Activated CD4-positive, alpha-beta T cell treated with anti-CD3 and anti-CD28 coated beads, Interleukin-2, Interleukin-6, amounts not matched to agents 100 ng/mL and 50 ng/mL, durations not matched to agents 16 hours and 8 hours (primary cell): ENCODE data around the gene POLG.

ENCODE experiments used
- DNase-seq: peaks from one replicate; pipeline ENCODE4 v3.0.0-alpha.2; 2020

The POLG gene

DNA sequence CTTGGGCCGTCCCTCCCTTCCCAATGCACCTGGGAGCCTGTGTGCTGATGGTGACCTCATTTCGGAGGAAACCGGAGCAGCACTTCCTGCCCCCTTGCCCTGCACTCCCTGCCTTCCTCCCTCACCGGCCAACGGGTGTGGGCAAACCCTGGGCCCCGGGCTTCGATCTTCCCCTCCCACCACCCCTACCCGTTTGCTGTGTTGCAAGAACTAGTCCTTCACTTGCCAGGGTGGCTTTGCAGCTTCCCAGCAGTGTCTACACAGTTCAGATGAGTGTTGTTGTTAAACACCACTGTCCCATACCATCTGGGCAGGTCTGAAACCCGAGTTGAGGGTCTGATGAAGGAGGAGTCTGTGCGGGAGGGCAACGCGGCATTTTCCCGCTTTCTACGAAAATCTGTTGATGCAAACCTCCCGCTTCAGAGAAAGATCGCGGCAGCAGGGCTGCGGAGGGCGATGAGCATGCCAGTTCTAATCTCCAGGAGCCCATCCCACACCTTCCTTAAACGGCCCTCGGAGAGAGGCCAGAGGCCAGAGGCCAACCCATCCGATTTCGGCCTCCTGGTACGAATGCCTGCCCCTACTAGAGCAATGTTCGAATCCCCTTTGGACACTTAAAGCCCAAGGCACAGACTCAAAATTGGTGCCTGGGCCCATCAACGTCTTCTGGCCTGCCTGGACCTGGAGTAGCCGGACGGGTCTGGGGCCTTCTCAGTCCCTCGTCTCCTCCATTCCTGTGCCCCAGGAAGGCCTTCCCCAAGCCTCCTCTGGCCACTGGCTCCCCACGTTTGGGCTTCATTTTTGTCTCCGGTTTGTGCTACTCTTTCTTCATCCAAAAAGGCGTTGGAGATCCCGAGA lies 35.7 kb upstream of the POLG start:
- no peak for DNase-seq

DNA sequence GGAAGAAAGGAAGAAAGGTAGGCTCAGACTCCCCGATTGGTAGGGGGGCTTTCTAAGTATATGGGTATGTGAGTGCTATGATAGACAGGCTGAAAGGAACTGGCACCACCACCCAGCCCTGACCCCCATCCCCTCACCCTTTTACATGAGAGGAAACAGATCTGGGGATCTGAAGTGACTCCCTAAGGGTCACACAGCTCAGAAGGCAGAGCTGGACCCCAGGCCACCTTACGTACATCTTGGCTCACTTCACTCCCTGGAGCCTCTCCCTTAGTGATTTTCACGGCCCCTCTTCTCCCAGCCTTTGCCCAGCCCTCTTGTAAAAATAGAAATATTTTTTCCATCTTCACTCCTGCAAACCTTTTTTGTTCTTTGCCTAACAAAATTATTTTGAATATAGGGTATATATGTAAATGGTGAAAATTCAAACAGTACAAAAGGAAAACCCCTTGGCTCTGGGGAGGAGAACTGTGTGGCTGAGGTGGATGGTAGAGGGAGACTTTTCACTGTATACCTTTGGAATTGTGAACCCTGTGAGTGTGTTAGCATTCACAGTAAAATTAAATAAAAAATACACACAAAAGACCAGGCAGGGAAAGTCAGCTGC lies 34.8 kb upstream of the POLG start:
- no peak for DNase-seq

DNA sequence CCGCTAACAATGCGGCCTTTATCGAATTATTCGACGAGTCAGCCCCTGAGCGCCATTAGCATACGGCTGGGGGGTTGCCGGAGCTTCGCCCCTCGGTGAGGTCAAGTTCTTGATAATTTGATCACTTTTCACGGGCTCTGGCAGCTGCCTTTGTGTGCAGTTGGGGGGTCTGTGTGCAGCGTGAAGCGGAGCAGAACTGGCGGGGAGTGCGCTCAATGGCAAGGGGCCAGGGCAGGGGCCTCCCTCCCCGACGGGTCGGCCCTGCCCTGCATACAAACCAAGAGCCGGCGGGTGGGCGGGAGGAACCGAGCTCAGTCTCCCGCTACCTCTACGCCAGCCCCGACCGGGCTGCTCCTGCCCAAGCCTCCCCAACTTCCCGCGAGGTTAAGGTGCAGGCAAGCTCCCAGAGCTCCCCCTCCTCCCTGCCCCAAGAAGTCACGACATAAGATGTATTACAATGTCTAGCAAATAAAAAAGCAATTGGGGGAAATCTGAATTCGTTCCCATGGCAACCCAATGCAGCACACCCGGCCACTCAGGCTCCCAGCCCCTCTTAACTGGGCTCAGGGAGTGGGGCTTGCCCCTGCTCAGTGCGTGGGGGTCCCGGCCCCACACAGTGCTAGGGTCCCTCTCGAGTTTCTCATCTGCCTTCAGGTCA lies 34.1 kb upstream of the POLG start:
- no peak for DNase-seq

DNA sequence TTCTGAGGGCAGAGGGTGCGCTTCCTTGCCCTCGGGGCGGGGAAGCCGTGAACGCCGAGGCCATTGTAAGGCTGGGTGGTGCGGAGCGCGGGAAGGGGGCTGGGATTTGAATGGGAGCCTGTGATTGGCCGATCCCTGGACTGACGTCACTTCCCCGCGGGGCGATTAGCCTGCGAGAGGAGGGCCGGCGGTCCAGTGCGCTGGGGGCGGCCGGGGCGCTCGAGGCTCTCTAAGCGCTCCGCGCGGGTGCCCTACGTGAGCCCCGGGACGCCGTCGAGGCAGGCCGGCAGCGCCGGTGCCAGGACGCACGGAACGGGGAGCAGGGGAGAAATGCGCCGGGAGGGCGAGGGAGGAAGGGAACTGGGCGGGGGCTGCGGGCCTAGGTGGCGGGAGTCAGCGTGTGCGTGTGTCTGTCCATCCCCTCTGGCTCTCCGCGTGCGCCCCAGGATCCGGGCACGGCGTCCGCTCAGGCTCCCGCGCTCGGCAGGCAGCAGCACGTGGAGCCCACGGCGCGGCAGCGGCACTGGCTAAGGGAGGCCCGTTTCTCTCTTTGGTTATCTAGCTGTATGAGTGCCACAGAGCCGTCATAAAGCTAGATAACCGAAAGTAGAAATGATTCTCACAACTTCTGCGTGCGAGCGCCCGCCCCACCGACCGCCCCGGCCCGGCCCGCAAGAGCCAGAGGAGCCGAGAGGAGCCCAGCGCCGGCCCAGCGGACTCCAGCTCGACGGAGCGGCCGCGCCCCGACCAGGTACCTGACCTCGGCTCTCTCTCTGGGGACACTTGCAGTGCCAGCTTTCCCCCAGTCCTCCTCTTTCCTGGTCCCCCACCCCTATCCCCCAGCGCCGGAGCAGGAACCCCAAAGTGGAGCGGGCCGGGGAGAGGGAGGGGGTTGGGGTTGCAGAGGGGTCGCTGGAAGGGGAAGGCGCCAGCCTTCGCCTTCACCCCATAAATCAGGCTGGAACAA lies 33.1 kb upstream of the POLG start:
- peak; percentile 28 for DNase-seq

DNA sequence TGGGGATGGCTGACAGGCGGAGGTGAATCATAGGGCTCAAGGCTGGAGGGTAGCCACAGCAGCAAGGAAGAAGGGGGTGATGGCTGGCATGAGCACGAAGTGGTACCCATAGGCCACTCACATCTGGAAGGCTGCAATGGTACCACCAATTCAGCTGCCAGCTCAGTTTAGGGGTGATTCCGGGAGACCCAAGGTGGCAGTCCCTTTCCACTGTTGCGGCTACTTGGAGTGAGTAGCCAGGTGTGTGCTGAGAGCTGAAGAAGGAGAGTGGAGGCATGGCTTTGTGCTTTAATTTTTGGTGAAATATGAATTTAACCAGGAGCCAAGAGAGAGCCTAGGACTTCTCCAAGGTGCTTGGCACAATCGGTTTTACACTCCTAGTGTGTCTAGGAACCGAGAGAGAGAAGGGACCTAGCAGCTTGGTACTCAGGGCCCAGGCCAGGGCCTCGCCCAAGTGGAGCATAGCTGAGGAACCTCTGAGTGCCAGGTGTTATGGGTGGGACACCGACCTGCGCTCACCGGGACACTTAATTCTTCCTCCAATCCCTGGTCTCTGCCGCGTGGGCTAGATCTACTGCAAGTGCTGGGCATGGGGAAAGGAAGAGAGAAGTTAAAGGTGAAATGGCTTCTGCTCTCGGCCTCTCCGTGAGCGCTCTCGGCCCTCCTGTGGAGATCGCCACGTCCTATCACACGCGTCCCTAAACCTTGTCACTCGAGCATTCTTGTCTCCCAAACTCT lies 32.2 kb upstream of the POLG start:
- DNase-seq: no peak

DNA sequence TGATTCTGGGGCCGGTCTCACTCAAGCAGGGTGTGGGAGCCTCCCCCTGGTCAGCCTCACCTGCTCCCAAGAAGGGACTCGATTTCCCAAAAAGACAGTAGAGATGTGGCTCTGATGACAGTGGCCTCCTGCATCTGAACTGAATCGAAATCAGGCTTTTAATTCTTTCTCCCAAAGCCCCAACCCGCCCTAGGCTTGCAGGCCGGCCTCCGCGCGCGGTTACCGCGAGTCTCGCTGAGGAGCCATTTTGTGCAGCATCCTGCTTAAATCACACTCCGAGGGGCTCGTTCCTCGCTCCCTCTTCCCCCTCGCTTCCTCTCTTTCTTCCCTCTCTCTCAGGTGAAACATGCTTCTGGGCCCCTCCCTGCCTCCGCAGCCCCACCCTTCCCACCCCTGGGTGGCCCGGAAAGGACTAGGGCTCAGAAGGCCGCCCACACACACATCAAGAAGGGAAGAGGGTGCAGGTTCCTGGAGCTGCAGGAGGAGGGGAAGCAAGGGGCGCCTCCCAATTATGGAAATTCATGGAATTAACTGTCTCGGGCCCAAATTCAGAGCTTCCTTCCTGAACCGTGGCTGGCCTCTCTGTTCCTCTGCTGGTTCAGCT lies 30.9 kb upstream of the POLG start:
- DNase-seq: no peak

DNA sequence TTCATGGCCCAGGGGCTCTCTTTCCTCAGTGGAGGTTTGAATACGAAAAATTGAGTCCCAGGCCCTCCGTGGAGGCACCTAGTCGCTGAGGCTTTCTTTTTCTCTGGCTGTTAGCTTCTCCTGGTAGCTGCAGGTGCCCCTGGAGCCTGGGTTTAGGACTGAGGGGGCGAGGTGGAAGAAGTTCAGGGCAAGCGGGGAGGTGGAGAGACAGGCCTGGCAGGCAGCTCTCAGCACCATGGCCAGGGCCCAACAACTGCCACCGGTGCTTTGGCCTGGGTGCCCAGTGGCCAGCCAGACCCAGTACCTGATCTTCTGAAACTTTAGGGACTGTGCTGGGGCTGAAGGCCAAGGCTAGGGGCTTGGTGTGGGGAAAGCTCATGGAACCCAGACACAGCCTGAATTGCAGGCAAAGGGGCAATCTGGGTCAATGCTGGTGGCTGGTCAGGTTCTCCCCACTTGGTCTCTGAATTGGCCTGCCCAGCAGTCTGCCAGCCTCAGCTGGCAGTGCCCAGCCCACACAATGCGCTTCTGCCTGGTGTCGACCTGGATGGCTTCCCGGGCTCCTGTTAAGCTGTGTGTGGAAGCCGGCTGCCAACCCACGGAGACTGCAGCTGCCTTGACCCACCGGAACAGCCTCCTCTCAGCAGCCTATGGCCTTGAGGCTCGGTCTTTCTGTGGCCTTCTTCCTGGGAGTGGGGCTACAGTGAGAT lies 30.3 kb upstream of the POLG start:
- no peak for DNase-seq

DNA sequence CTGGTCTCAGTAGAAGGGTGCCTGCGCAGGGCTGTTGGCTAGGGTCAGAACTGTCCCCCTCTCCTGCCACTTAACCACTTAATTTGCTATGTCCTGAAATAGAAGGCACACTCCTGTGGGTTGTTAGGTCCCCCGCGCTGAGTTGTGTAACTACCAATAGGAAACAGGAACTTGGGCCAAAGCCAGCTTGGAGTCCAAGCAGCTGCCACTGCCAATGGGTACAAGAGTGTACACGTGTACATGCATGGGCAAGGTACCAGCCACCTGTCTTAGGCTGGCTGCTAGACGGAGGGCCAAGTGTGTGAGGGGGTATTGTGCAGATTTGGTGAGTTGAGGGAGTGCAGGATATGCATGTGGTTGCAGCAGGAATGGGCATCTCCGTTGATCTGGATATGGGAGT lies 29.7 kb upstream of the POLG start:
- DNase-seq: no peak

DNA sequence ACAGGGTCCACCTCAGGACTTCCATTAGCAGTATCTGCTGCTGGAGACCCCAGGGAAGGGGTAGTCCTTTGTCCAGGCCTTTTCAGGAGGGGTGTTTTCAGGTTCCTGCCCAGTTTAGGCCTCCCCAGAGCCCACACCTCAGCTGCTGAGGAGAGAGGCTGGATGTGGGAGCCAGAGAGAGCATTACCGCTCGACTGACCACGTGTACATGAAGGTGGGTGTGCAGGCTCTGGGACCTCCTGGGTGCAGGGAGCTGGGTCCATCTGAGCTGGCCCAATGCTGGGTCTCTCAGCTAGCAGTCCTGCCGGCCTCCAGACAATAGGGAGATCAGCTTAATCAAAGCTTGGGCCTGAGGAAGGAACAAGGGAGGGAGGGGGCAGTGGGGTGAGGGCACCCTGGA lies 29.1 kb upstream of the POLG start:
- no peak for DNase-seq

DNA sequence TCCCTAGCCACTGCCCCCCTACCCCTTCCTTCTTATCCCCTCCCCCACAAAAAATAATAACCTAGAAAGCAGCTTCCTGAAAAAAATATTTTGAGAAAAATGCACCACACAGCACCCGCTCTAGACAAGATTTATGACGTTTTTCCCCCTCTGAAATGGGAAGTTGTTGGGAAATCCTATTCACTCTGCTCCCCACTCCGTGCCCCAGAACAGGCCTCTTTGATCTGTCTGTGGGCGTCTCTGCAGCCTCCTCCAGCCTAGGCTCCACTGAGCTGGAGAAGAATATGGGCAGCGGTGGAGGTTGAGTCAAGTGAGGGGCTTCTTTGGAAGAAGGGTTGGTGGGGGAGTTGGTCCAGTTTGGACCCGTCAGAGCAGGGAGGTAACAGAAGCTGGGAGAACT lies 28.5 kb upstream of the POLG start:
- DNase-seq: no peak

DNA sequence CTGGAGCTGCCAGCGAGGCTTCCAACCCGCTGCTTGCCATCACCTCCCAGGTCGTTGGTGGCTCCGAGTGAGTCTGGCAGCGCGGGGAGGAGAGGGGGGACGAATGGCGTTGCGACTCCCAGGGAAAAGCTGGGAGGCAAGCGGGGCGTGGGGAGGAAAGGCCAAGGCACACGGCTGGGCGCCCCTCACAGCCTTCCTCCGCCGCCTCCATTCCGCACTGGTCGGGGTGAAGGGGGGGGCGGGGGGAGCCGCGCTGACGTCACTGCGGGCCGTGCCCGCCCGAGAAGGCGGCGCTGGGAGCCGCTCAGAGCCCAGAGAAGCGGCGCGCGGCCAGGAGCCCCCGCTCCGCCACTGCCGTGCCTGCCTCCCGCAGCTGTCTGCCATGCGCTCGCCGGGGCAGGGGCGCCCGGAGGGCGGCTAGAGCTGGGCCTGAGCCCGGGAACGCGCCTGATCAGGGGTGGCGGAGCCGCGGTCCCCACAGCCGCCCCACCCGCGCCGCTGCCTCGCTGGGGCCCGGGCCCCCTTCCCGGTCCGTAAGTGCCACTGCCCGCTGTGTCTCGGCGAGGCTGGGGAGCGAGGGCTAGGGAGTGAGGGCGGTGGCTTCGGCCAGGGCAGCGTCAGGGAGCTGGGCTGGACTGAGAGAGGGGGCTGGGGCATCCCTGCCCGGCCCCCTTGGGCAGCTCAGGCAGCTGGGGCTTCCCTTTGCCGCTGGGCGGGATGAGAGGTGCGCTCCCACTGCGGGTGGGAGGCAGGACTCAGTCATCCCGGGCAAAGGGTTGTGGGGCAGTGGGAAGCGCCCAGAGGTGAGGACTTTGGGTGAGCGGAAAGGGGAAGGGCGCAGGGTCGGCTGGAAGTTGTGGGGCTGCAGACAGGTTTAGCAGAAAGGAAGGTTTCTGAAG lies 27.8 kb upstream of the POLG start:
- DNase-seq: no peak

DNA sequence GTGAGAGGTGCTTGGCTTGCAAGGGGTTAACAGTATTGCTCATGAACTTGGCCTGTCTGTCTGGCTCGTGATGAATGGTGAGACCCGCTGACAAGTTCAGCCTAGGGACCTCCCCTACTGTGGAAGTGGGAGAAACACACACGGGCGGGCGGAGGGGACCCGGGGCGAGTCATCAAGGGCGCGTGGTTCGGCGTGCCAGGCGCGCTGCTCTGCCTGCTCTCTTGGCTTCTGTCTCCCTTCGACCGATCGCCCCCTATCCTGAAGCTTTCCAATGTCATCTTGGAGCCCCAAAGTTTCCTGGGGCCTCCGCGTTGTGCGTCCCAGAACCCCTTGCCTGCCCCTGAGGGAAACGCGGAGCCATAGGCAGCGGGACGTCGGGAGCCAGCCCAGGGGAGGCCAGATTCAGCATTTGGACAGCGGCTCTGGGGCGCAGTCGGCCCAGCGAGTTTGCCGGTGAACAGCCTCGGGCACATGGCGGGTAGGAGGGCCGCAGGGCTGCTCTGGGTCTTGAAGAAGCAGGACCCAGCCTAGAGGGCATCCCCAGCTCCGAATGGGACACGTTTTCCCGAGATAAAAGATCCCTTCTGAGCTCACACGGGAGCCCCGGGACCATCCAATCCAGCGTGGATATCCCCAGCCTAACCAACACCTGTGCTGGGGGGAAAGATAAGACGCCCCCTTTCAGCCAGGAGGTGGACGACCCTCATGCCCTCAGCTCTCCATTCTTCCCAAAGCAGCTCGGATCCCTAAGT lies 27.0 kb upstream of the POLG start:
- DNase-seq: peak; percentile 56

DNA sequence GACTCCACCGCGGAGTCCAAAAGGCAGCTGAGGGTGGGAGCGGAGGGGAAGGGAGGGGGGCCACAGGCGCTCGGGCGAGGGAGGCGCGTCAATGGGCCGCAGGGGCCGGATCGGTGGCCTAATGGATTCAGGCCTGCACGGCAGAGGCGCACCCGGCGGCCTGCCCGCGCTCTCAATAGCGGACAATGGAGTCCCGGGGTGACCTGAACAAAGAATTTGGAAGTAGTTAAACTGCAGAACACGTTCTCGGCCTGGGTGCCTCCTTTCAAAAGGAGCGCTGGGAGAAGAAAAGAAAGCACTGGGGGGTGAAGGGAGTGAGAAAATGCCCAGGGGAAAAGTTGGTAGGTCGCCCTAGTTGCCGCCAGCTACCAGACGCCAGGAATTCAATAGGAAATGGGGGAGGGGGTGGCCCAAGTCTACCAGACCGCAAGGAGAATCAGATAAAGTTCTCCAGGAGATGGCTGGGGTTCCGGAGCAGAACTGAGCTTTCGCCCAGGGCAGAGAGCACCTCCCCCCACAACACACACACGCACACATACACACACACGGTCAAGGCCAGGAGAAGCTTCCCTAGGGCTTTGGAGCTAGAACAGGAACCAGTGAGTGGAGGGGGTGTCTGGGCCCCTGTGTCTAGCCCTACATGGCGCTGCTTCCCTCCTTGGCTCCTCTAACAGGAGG lies 25.8 kb upstream of the POLG start:
- DNase-seq: no peak

DNA sequence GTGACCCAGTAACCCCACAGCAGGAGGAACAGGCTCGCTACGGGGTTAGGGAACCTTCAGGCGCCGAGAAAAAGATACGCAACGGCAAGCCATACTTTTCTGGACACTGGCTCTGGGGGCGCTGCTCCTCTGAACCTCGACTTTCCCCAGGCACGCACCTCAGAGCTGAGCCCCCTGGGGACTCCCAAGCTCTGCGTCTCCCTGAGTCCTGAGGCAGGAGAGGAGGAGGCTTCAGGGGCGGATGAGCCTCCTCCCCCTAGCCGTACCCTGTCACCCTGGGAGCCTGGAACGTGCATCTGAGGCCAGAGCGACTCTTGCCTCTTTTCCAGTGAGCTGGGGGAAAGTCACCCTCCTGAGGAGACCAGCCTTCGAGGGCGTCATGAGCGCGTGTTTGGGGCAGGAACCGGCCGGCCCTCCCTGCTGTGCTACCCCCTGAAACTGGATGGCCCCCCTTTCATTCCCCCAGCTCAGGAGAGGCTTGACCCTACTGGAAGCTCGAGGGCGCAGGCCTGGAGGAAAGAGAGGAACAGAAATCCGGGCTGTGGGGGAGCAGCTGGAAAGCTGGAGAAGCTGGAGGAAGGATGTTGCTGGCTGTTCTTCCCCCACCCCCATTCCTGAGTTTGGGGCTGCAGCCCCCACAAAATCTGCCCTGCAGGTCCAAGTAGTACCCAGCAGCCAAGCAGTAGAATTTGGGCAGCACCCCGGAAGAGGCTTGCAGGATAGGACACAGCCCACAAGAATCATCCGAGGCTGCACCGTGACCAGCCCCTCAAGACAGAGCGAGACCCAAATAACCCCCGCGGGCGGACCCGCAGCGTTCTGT lies 25.1 kb upstream of the POLG start:
- DNase-seq: no peak

DNA sequence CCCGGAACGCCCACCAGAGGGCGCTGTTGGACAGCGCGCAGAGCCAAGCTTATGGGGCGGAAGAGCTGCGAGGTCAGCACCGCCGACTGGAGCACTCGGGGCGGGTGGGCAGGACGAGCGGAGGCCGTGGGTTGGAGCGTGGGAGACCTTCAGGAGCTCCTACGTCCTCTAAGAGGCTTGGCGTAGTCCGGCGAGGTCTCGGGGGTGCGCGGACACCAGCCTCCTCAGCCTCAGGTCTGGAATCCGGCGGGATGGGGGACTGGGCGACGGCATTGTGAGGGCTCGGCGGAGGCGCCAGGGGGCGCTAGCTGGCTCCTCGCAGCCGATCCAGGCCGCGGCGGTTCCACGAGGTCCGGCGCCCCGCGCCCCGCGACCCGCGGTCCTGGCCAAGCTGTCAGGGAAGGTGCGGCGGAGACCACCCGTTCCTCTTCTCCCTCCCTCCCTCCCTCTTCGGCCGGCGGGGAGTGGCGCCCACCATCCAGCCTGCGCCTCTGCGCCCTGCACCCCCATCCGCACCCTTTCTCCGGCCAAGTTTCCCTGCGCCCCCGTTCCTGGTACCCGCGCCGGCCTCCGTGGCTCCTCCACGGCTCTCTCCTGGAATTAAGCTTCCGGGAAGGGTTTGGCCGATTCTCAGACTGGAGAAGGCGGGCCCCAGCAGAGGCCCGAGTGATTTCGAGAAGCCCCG lies 24.3 kb upstream of the POLG start:
- peak; percentile 89 for DNase-seq

DNA sequence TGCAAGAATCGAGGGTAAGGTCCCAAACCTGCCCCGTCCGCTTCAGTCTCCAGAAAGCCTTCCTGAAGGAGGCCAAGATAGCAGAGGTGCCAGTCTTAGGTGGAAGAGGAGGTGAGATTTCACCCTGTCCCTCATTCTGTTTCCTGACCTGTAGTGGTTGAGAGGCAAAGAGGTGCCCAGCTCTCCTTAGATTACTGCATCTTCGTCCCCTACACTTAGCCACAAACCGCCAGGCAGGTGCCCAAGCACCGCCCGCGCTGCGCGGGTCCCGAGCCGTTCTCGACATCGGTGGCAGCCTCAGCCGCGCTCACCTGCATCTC lies 23.8 kb upstream of the POLG start:
- DNase-seq: no peak

DNA sequence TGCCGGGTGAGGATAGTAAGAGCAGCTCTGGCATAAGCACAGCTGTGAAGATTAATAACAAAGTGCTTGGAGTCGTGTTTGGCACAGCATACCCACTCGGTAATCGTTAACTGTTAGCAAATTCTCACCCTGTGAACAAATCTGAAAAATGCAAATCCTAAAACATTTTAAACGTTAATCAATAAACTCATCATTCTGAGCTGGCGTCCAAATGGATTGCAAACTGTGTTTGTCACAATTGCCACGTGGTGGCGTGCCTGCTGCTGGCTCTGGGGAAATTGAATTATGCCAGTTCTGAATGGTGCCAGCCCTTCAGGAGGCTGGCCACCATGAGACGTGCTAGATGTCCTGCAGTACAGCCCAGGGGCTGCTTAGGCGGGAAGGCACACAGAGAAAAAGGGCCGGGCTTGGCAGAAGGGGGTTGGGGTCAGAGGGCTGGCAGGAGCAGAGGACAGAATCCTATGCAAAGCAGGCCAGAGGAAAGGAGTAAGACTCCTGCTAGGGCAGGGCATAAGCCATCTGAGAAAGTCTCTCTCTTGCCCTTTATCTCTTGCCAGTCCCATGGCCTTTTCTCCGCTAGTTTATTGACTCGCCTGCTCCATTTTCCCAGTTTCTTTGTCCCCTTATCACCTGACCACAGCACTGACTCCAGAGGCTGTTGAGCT lies 22.1 kb upstream of the POLG start:
- DNase-seq: peak; percentile 27
